ENCODE measurements around the gene ADD1.

- TF ChIP-seq CTCF (IDR thresholded peaks at IDR 0.05) (no peak), EP300 (IDR thresholded peaks at IDR 0.05) (no peak), POLR2A (IDR thresholded peaks at IDR 0.05) (no peak)
Observed at GRCh38 chr4:2842687-2843262, 869 bp upstream of the ADD1 start.

All from tibial nerve (tissue), 4 donors.